ENCODE measurements around the gene WASF1.
"Not testable (repeated sequence)": the region's sequence is repeated elsewhere in the genome, so short reads cannot be mapped to it uniquely, and the experiment has no call there.

Gene WASF1

GRCh38 chr6:110085285-110085684 is 94.2 kb downstream of the WASF1 start:
- H3K4me3 Mint-ChIP-seq, result no peak overlapping the region
- H3K27me3 Mint-ChIP-seq, result peaks cover 3% of the 10 kb centered on the region
- no peak overlapping the region for H3K27ac Mint-ChIP-seq
- no peaks in the 10 kb centered on the region for H3K4me1 Mint-ChIP-seq (ENCODE audit: low read depth)
- H3K9me3 Mint-ChIP-seq, result no peaks in the 10 kb centered on the region
- no peaks in the 10 kb centered on the region for H3K36me3 Mint-ChIP-seq (ENCODE audit: low read depth)

GRCh38 chr6:110083875-110084585 is 95.4 kb downstream of the WASF1 start:
- H3K36me3 Mint-ChIP-seq (ENCODE audit: low read depth), result no peaks in the 10 kb centered on the region
- peaks cover 3% of the 10 kb centered on the region for H3K27me3 Mint-ChIP-seq
- H3K27ac Mint-ChIP-seq, result no peak overlapping the region

DNA sequence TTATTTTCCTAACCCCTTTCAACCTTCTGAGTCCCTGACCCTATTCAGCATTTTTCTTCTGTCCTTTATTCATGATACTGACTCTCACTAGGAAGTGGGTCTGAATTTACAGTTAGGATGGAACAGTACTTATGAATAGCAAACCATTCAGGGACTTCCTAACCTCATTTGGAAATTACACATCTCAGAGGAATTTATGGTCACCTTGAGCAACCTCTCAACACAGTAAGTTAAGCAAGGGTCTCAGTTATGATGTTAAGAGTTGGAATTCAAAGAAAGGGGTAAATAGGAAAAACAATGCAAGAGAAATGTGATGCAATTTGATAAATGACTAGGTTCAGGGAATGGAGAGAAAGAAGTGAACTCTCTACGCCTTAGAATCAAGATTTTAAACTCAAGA is 104.1 kb downstream of the WASF1 start:
- Mint-ChIP-seq H3K4me3 (no peak overlapping the region), H3K27ac (no peak overlapping the region), H3K27me3 (peaks cover 4% of the 10 kb centered on the region), H3K9me3 (no peaks in the 10 kb centered on the region), H3K36me3 (ENCODE audit: low read depth) (no peaks in the 10 kb centered on the region), H3K4me1 (ENCODE audit: low read depth) (no peaks in the 10 kb centered on the region)

More at GRCh38 chr6:110083875-110084585, 95.4 kb downstream of the WASF1 start:
- no peaks in the 10 kb centered on the region for H3K4me1 Mint-ChIP-seq (ENCODE audit: low read depth)
- H3K9me3 Mint-ChIP-seq, result no peaks in the 10 kb centered on the region
- H3K4me3 Mint-ChIP-seq, result no peak overlapping the region

GRCh38 chr6:110073474-110073873 is 106.0 kb downstream of the WASF1 start:
- not testable (repeated sequence) for H3K27me3 Mint-ChIP-seq; H3K9me3 Mint-ChIP-seq; H3K36me3 Mint-ChIP-seq (ENCODE audit: low read depth); H3K4me1 Mint-ChIP-seq (ENCODE audit: low read depth); H3K27ac Mint-ChIP-seq; H3K4me3 Mint-ChIP-seq

- H3K27me3 Mint-ChIP-seq, result peaks cover 8% of the 10 kb centered on the region
- no peaks in the 10 kb centered on the region for H3K36me3 Mint-ChIP-seq (ENCODE audit: low read depth)
- no peaks in the 10 kb centered on the region for H3K9me3 Mint-ChIP-seq
- H3K4me1 Mint-ChIP-seq (ENCODE audit: low read depth), result peaks cover 3% of the 10 kb centered on the region
- H3K4me3 Mint-ChIP-seq, result no peak overlapping the region
- no peak overlapping the region for H3K27ac Mint-ChIP-seq
Measured at GRCh38 chr6:110068592-110068967, 110.9 kb downstream of the WASF1 start.

DNA sequence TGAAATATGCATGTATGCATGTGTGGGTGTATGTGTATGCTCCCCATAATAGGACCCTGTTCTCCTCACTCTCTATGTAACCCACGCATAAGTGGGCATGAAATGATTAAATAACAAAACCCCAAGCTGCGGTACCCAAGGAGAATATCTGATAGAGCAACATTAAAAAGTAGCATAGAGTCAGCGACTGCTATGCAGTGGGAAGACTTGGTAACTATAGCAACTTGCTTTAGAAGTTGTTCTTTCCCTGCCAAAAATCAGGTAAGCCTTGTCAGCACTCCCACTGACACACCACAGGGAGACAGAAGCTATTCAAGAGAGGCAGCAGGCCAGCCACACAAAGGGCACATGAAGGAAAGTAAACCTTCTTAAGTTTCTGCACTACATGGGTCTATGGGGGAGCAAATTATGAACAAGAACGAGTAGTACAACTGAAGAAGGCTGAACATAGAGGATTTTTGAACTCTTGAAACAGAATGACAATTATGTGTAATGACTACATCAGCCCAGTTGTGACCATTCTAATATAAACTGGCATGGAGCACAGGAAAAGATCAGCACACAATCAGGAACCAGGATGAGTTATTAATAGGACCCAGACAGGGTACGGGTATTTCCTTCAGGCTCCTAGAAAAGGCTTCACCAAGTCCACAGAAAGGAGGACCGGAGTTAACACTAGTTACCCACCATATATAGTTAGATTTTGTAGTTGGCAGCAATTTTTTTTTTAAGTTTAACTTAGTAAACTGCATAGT is 111.5 kb downstream of the WASF1 start:
- no peaks in the 10 kb centered on the region for H3K36me3 Mint-ChIP-seq (ENCODE audit: low read depth)
- no peak overlapping the region for H3K27ac Mint-ChIP-seq
- H3K9me3 Mint-ChIP-seq, result no peaks in the 10 kb centered on the region
- H3K4me3 Mint-ChIP-seq, result no peak overlapping the region
- H3K27me3 Mint-ChIP-seq, result peaks cover 6% of the 10 kb centered on the region
- H3K4me1 Mint-ChIP-seq (ENCODE audit: low read depth), result peaks cover 4% of the 10 kb centered on the region

DNA sequence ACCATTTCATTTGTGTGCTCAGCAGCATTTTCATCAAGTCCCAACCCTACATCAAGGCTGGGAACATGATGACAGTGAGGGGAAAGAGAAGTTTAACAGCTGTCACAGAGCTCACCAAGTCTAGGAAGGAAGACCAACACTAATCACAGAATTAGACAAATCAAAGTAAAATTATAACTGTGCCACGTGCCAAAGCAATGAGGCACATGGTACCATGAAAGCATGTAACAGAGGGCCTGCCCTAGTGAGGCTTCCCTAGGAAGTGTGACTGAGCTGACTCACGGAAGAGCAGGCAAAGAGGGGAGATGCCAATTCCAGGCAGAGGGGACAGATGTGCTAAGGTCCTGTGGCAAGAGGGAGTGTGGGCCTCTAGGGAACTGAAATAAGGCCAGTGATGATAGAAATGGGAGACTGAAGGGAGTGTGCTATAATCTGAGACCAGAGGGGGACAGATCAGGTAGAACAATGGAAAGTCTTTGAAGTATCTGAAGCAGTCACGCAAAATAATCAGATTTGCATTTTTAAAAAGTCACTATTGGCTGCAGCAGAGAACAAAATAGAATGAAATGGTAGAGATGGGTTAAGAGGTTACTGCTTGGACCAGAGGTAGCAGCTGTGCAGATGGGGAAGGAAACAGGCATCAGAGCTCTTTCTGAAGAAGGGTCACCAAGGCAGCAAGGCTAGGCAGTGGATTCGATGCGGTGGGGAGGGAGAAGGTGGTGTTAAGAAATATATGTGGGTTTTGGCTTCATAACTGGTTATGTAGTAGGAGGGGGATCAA is 114.5 kb downstream of the WASF1 start:
- Mint-ChIP-seq H3K4me1 (ENCODE audit: low read depth) (peaks cover 4% of the 10 kb centered on the region), H3K36me3 (ENCODE audit: low read depth) (no peaks in the 10 kb centered on the region), H3K27me3 (peaks cover 4% of the 10 kb centered on the region), H3K4me3 (no peak overlapping the region), H3K9me3 (no peaks in the 10 kb centered on the region), H3K27ac (no peak overlapping the region)

GRCh38 chr6:110063594-110064263 is 115.7 kb downstream of the WASF1 start:
- H3K9me3 Mint-ChIP-seq, result no peaks in the 10 kb centered on the region
- peaks cover 6% of the 10 kb centered on the region for H3K27me3 Mint-ChIP-seq
- H3K4me3 Mint-ChIP-seq, result no peak overlapping the region

DNA sequence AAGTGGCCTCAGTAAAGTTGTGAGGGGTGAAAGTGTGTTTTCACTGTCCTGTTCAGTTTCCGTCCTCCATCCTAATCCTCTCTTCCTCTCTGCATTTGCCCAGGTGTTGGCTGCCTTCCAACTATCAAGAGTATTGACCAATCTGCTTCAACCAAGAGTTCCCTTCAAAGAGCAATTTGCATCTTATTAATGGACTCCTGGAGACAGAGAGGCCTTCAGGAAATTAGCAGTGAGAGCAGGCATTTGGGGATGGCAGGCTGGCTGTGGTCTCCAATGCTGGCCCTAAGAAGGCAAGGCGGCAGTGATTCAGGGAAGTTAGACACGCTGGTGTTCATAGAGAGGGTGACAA is 124.1 kb downstream of the WASF1 start:
- Mint-ChIP-seq H3K27me3 (peaks cover 3% of the 10 kb centered on the region), H3K36me3 (ENCODE audit: low read depth) (no peaks in the 10 kb centered on the region)

More at GRCh38 chr6:110063594-110064263, 115.7 kb downstream of the WASF1 start:
- H3K36me3 Mint-ChIP-seq (ENCODE audit: low read depth), result no peaks in the 10 kb centered on the region
- no peak overlapping the region for H3K27ac Mint-ChIP-seq
- H3K4me1 Mint-ChIP-seq (ENCODE audit: low read depth), result peaks cover 4% of the 10 kb centered on the region

DNA sequence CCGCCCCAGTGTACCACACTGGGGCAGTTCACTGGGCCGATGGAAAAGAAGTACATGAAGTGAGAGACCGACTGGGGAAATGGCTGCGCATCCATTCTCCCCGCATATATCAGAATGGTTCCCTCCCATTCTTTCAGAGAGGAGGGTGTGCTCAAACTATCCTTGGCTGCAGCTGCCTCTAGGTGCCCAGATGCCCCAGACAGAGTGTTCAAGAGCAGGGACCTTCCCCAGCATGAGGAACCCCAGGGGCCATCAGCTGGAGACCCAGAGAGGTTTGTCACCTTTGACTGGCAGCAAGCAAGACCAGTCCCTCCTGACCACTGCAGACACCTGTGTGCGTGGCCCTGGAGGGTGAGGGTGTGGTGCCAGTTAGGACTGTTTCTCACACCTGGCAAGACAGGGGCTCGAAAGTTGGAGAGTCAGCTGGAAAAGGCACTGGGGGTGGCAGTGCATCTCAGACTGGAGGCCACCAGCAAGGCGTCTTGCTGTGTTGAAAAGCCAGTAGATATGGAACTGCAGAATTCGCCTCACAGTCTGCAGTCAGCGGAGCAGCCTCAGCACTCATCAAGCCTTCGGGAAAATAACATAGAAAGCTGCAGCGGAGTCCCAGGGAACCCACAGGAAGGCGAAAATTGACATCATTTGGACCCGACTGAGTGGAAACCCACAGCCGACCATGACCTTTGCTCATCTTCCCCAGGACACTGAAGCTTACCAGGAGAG is 124.6 kb downstream of the WASF1 start:
- Mint-ChIP-seq H3K27me3 (peaks cover 3% of the 10 kb centered on the region), H3K4me1 (ENCODE audit: low read depth) (no peaks in the 10 kb centered on the region), H3K36me3 (ENCODE audit: low read depth) (no peaks in the 10 kb centered on the region), H3K4me3 (no peak overlapping the region), H3K9me3 (no peaks in the 10 kb centered on the region), H3K27ac (no peak overlapping the region)

More for the DNA sequence above, 124.1 kb downstream of the WASF1 start:
- Mint-ChIP-seq H3K27ac (no peak overlapping the region), H3K4me1 (ENCODE audit: low read depth) (no peaks in the 10 kb centered on the region), H3K9me3 (no peaks in the 10 kb centered on the region), H3K4me3 (no peak overlapping the region)

DNA sequence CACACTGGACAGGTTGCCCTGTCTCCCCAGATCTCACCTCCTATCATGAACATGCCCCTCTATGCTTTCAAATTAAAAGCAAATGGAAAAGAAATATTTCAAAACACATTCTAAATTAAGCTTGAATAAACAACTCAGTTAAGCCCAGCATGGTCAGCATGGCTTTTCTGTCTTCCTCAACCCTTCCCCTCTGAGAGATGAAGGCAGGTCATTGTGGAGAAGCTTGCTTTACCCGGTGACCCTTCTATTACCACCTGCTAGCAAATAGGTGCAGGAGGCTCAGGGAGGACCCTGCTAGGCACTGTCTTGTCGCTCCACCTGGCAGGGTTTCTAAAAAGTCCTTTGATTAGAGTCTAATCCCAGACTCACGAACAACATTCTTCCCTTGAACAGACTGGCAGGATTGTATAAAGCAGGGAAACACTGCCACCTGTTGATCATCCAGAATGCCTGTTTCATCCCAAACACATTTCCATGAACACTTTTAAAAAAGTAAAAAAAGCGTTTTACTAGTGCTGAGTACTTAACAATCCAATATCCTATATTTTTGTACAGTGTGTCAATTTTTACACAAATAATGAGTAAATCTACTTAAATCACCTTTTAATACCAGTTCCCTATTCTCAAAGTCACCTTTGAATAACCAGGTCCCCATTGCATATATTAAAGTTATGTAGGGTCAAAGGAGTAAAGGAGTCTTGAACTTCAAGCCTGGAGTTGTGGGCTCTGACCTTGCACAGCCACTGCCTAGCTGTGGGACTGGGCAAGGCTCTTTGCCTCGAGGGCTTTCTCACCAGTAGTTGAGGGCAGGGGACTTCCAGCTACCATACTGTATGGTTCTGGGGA is 125.9 kb downstream of the WASF1 start:
- H3K36me3 Mint-ChIP-seq (ENCODE audit: low read depth), result no peaks in the 10 kb centered on the region
- H3K4me1 Mint-ChIP-seq (ENCODE audit: low read depth), result no peaks in the 10 kb centered on the region
- H3K27me3 Mint-ChIP-seq, result no peaks in the 10 kb centered on the region
- H3K4me3 Mint-ChIP-seq, result no peak overlapping the region
- no peak overlapping the region for H3K27ac Mint-ChIP-seq
- H3K9me3 Mint-ChIP-seq, result no peaks in the 10 kb centered on the region

DNA sequence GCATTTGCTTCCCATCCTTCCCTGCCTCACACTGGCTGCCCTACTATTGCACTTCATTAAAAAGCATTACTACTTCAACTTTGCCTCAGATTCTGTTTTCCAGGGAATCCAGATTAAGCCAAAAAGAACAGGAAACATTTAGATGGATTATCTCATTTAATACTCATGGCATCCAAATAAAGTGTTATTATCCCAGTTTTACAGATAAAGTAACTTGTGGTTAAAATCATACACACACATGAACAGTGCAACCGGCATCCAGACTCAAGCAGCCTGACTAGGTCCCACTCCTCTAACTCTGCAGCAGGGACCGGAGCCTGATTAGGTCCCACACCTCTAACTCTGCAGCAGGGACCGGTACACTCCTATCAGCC is 129.0 kb downstream of the WASF1 start:
- H3K27me3 Mint-ChIP-seq, result no peaks in the 10 kb centered on the region
- H3K9me3 Mint-ChIP-seq, result no peaks in the 10 kb centered on the region
- H3K4me1 Mint-ChIP-seq (ENCODE audit: low read depth), result no peaks in the 10 kb centered on the region
- no peak overlapping the region for H3K27ac Mint-ChIP-seq
- H3K4me3 Mint-ChIP-seq, result no peak overlapping the region
- no peaks in the 10 kb centered on the region for H3K36me3 Mint-ChIP-seq (ENCODE audit: low read depth)
